GM23338 (cell line): ENCODE results near the gene TMCO4.

Source experiments
- CREB1 ChIP-seq: fragments of 250-450 bp; sonication (Bioruptor Pico); IDR thresholded peaks from 2 replicates; pipeline ENCODE4 v1.5.0; 2020; ENCODE audit warnings: low read depth, mild to moderate bottlenecking, moderate library complexity
- EZH2 ChIP-seq: fragments of 200-600 bp; sonication (generic); IDR thresholded peaks from one replicate; pipeline ENCODE4 v1.8.0; 2017; ENCODE audit warnings: antibody characterized with exemption, mild to moderate bottlenecking, low read depth; ENCODE audit not compliant: unreplicated experiment
- EZH2phosphoT487 ChIP-seq: fragments of 200-600 bp; sonication (generic); IDR thresholded peaks from one replicate; pipeline ENCODE4 v1.8.1; 2018; ENCODE audit warnings: antibody characterized with exemption; ENCODE audit not compliant: unreplicated experiment
- JUNB ChIP-seq: IDR thresholded peaks from one replicate; pipeline ENCODE4 v1.6.1; 2016; ENCODE audit warnings: antibody characterized with exemption; ENCODE audit not compliant: unreplicated experiment
- POLR2AphosphoS5 ChIP-seq: IDR thresholded peaks from 2 replicates; pipeline ENCODE4 v1.6.1; 2016; ENCODE audit warnings: antibody characterized with exemption, low read depth
- STAT1 ChIP-seq: IDR thresholded peaks from one replicate; pipeline ENCODE4 v1.6.1; 2016; ENCODE audit warnings: antibody characterized with exemption; ENCODE audit not compliant: unreplicated experiment
- ZNF114 ChIP-seq: fragments of 250-450 bp; sonication (Bioruptor Pico); IDR thresholded peaks from 2 replicates; pipeline ENCODE4 v1.5.0; 2020; ENCODE audit warnings: mild to moderate bottlenecking, moderate library complexity
- ZNF331 ChIP-seq: fragments of 250-450 bp; sonication (Bioruptor Pico); IDR thresholded peaks from 2 replicates; pipeline ENCODE4 v1.5.0; 2020; ENCODE audit warnings: low read depth, mild to moderate bottlenecking, moderate library complexity
- TF ChIP-seq, protein P1 (sequence below), 2 experiments: fragments of 200-600 bp in 1 of 2; sonication (generic) in 1 of 2; conservative IDR thresholded peaks; 2 replicates each; pipeline versions ENCODE4 v1.5.1 to v1.6.1; 2016 to 2017; ENCODE audit warnings: antibody characterized with exemption in 2 of 2, low read depth in 2 of 2, mild to moderate bottlenecking in 2 of 2, moderate library complexity in 1 of 2
- TF ChIP-seq, protein P2 (sequence below): IDR thresholded peaks from one replicate; pipeline ENCODE4 v1.6.1; 2018; ENCODE audit warnings: antibody characterized with exemption; ENCODE audit not compliant: unreplicated experiment

DNA sequence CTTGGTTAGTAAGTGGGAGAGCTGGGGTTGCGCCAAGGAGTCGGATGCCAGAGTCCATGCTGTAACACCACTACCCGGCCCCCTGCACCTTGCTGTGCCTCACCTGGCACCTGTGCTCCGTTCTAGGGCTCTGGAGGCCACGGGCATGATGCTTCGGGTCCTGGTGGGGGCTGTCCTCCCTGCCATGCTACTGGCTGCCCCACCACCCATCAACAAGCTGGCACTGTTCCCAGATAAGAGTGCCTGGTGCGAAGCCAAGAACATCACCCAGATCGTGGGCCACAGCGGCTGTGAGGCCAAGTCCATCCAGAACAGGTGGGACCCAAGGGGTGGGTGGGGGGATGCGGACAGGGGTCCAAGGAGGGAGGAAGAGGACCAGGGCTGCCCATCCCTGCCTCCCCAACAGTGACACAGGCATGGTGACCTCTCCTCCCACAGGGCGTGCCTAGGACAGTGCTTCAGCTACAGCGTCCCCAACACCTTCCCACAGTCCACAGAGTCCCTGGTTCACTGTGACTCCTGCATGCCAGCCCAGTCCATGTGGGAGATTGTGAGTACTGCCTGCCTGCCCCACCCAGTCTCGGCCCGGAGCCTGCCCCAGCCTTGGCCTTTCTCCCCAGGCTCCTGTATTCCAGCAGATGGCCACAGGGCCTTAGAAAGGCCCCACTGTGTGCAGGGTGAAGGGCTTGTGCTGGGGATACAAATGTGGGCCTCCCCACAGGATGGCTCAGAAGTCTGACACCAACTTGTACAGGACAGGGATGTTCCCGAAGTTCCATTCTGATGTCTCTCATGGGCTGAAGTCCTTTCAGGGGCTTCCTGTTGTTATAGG, 144.6 kb downstream of the TMCO4 start:
- TF ChIP-seq, protein P1, sequence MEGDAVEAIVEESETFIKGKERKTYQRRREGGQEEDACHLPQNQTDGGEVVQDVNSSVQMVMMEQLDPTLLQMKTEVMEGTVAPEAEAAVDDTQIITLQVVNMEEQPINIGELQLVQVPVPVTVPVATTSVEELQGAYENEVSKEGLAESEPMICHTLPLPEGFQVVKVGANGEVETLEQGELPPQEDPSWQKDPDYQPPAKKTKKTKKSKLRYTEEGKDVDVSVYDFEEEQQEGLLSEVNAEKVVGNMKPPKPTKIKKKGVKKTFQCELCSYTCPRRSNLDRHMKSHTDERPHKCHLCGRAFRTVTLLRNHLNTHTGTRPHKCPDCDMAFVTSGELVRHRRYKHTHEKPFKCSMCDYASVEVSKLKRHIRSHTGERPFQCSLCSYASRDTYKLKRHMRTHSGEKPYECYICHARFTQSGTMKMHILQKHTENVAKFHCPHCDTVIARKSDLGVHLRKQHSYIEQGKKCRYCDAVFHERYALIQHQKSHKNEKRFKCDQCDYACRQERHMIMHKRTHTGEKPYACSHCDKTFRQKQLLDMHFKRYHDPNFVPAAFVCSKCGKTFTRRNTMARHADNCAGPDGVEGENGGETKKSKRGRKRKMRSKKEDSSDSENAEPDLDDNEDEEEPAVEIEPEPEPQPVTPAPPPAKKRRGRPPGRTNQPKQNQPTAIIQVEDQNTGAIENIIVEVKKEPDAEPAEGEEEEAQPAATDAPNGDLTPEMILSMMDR (conservative IDR thresholded peaks at IDR 0.05; ENCODE audit: low read depth in 2 of 2), result no peak
- TF ChIP-seq, protein P2, sequence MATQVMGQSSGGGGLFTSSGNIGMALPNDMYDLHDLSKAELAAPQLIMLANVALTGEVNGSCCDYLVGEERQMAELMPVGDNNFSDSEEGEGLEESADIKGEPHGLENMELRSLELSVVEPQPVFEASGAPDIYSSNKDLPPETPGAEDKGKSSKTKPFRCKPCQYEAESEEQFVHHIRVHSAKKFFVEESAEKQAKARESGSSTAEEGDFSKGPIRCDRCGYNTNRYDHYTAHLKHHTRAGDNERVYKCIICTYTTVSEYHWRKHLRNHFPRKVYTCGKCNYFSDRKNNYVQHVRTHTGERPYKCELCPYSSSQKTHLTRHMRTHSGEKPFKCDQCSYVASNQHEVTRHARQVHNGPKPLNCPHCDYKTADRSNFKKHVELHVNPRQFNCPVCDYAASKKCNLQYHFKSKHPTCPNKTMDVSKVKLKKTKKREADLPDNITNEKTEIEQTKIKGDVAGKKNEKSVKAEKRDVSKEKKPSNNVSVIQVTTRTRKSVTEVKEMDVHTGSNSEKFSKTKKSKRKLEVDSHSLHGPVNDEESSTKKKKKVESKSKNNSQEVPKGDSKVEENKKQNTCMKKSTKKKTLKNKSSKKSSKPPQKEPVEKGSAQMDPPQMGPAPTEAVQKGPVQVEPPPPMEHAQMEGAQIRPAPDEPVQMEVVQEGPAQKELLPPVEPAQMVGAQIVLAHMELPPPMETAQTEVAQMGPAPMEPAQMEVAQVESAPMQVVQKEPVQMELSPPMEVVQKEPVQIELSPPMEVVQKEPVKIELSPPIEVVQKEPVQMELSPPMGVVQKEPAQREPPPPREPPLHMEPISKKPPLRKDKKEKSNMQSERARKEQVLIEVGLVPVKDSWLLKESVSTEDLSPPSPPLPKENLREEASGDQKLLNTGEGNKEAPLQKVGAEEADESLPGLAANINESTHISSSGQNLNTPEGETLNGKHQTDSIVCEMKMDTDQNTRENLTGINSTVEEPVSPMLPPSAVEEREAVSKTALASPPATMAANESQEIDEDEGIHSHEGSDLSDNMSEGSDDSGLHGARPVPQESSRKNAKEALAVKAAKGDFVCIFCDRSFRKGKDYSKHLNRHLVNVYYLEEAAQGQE, result no peak
- TF ChIP-seq JUNB (no peak), CREB1 (CRISPR knock-in tag) (no peak), EZH2 (no peak), STAT1 (no peak), POLR2AphosphoS5 (no peak), EZH2phosphoT487 (no peak), ZNF331 (CRISPR knock-in tag) (no peak), ZNF114 (CRISPR knock-in tag) (no peak)
